NOMO-1 treated with DMSO at 0.1 percent for 48 hours (cell line): Measurements from ENCODE around the gene RUNX1.

ENCODE experiments used
- DNase-seq: peaks from one replicate; lab custom pipeline; 2025; ENCODE audit not compliant: unreplicated experiment; lab: John Stamatoyannopoulos, UW

RUNX1 gene

GRCh38 chr21:35048706-35049617 lies at the start of gene RUNX1:
TSS of gene RUNX1 (minus strand) at chr21:35049302.
- DNase-seq: peak; percentile 98

GRCh38 chr21:35097525-35097924 lies 48.4 kb upstream of the RUNX1 start:
- DNase-seq: no peak

GRCh38 chr21:35096959-35097358 lies 47.9 kb upstream of the RUNX1 start:
- DNase-seq: no peak

- no peak for DNase-seq
These were observed 46.8 kb upstream of the RUNX1 start for GRCh38 chr21:35095859-35096291.

- no peak for DNase-seq
These were observed 44.4 kb upstream of the RUNX1 start for GRCh38 chr21:35093514-35093913.

GRCh38 chr21:35091496-35091895 lies 42.4 kb upstream of the RUNX1 start:
- no peak for DNase-seq

- DNase-seq: no peak
These were observed 41.3 kb upstream of the RUNX1 start for GRCh38 chr21:35090403-35090802.

GRCh38 chr21:35088319-35088771 lies 39.2 kb upstream of the RUNX1 start:
- no peak for DNase-seq

GRCh38 chr21:35086357-35086756 lies 37.3 kb upstream of the RUNX1 start:
- DNase-seq: no peak

GRCh38 chr21:35084869-35085268 lies 35.8 kb upstream of the RUNX1 start:
- DNase-seq: no peak

GRCh38 chr21:35083246-35083645 lies 34.1 kb upstream of the RUNX1 start:
- DNase-seq: no peak

GRCh38 chr21:35081861-35082260 lies 32.8 kb upstream of the RUNX1 start:
- DNase-seq: no peak

- DNase-seq: no peak
These were observed 30.1 kb upstream of the RUNX1 start for GRCh38 chr21:35079181-35079580.

- no peak for DNase-seq
These were observed 28.9 kb upstream of the RUNX1 start for GRCh38 chr21:35077975-35078374.

- DNase-seq: no peak
These were observed 28.4 kb upstream of the RUNX1 start for GRCh38 chr21:35077466-35077865.

- DNase-seq: no peak
These were observed 26.4 kb upstream of the RUNX1 start for GRCh38 chr21:35075546-35075945.

- DNase-seq: no peak
These were observed 23.9 kb upstream of the RUNX1 start for GRCh38 chr21:35072960-35073359.

- DNase-seq: no peak
These were observed 23.5 kb upstream of the RUNX1 start for GRCh38 chr21:35072557-35072956.

- no peak for DNase-seq
These were observed 22.2 kb upstream of the RUNX1 start for GRCh38 chr21:35071347-35071746.

GRCh38 chr21:35070436-35070835 lies 21.3 kb upstream of the RUNX1 start:
- DNase-seq: no peak

- no peak for DNase-seq
These were observed 17.7 kb upstream of the RUNX1 start for GRCh38 chr21:35066824-35067223.

- DNase-seq: no peak
These were observed 14.5 kb upstream of the RUNX1 start for GRCh38 chr21:35063428-35064172.
